HG03175 (cell line): ENCODE measurements around the gene ADCK1.
"Not testable (repeated sequence)": the region's sequence is repeated elsewhere in the genome, so short reads cannot be mapped to it uniquely, and the experiment has no call there.

Source experiments
- ATAC-seq: cut with Tn5 transposase; IDR thresholded peaks from one replicate; pipeline ENCODE4 v1.9.1; 2021; ENCODE audit warnings: mild to moderate bottlenecking, moderate library complexity; ENCODE audit not compliant: unreplicated experiment

The ADCK1 gene

GRCh38 chr14:77864085-77864484 is 64.2 kb downstream of the ADCK1 start:
- no peak for ATAC-seq

- ATAC-seq, result no peak
These were observed 64.7 kb downstream of the ADCK1 start for GRCh38 chr14:77864580-77864979.

- ATAC-seq, result no peak
These were observed 65.5 kb downstream of the ADCK1 start for GRCh38 chr14:77865455-77865854.

- no peak for ATAC-seq
These were observed 67.0 kb downstream of the ADCK1 start for GRCh38 chr14:77866932-77867331.

GRCh38 chr14:77867476-77867875 is 67.6 kb downstream of the ADCK1 start:
- no peak for ATAC-seq

GRCh38 chr14:77868552-77869285 is 68.8 kb downstream of the ADCK1 start:
- ATAC-seq, result no peak

- ATAC-seq, result no peak
These were observed 69.4 kb downstream of the ADCK1 start for GRCh38 chr14:77869340-77869739.

GRCh38 chr14:77870646-77871045 is 70.7 kb downstream of the ADCK1 start:
- ATAC-seq, result no peak

- ATAC-seq, result no peak
These were observed 72.2 kb downstream of the ADCK1 start for GRCh38 chr14:77872152-77872551.

- ATAC-seq, result no peak
These were observed 73.1 kb downstream of the ADCK1 start for GRCh38 chr14:77872983-77873382.

- no peak for ATAC-seq
These were observed 78.9 kb downstream of the ADCK1 start for GRCh38 chr14:77878783-77879182.

- no peak for ATAC-seq
These were observed 80.1 kb downstream of the ADCK1 start for GRCh38 chr14:77880056-77880455.

- no peak for ATAC-seq
These were observed 82.2 kb downstream of the ADCK1 start for GRCh38 chr14:77882098-77882497.

GRCh38 chr14:77882636-77883035 is 82.7 kb downstream of the ADCK1 start:
- ATAC-seq, result no peak

- ATAC-seq, result no peak
These were observed 83.4 kb downstream of the ADCK1 start for GRCh38 chr14:77883131-77883846.

GRCh38 chr14:77883847-77884238 is 83.9 kb downstream of the ADCK1 start:
- ATAC-seq, result no peak

GRCh38 chr14:77885367-77885766 is 85.5 kb downstream of the ADCK1 start:
- ATAC-seq, result no peak

GRCh38 chr14:77886010-77886409 is 86.1 kb downstream of the ADCK1 start:
- ATAC-seq, result no peak

GRCh38 chr14:77888903-77889302 is 89.0 kb downstream of the ADCK1 start:
- not testable (repeated sequence) for ATAC-seq

GRCh38 chr14:77889971-77890442 is 90.1 kb downstream of the ADCK1 start:
- no peak for ATAC-seq

- ATAC-seq, result no peak
These were observed 91.0 kb downstream of the ADCK1 start for GRCh38 chr14:77890873-77891272.

- no peak for ATAC-seq
These were observed 92.5 kb downstream of the ADCK1 start for GRCh38 chr14:77892381-77892871.
